Measurements from ENCODE around the gene UCP1.
"Not testable (repeated sequence)": the region's sequence is repeated elsewhere in the genome, so short reads cannot be mapped to it uniquely, and the experiment has no call there.

The UCP1 gene

GRCh38 chr4:140529434-140529833, 39.3 kb downstream of the UCP1 start:
- DNase-seq, result no peak

DNA sequence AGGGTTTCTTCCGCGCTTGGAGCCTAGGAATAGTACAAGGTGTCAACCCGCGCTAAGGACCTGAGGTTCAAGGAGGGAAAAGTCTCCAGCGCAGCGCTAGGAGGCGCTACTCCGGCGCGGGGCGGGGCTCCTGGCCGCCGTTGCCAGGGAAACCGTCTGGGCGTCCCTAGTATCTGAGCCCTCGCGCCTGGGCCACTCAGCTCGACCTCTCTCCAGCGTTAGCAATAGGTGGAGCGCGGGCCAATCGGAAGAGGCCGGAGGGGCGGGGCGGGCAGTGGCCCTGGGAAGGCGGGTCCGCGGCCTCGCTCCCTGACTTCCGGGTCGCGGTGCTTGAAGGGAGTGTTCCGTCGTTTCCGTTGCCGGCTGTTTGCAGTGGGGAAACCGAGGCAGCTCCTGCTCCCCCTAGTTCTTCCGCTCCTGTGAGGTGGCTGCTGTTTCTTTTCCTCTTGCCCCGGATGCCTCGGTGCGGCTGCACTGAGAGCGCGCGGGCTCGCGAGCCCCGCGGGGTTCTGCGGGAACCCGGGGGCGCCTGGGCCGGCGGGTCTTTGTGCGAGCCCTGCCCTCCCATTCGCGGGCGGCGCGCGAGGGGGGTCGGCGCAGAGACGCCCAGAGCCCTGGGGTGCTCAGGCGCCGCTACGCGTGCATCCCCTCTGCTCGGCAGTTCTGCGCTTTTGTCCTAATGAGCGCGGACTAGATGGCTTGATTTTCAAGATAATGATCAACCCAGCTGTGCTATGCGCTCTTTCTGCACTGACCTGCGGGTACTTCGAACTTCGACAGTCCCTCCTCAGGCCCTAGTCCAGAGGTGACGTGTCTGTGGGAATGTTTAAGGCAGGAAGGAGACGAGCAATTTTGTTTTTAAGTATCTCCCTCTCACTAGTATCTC, 44.7 kb downstream of the UCP1 start, which contains the start of gene ELMOD2:
ELMOD2 (plus strand) TSS at position 312 of the 886 bp plus-strand sequence. CDS start 1,261 bp downstream, outside the sequence.
- peak; percentile 95 for DNase-seq

DNA sequence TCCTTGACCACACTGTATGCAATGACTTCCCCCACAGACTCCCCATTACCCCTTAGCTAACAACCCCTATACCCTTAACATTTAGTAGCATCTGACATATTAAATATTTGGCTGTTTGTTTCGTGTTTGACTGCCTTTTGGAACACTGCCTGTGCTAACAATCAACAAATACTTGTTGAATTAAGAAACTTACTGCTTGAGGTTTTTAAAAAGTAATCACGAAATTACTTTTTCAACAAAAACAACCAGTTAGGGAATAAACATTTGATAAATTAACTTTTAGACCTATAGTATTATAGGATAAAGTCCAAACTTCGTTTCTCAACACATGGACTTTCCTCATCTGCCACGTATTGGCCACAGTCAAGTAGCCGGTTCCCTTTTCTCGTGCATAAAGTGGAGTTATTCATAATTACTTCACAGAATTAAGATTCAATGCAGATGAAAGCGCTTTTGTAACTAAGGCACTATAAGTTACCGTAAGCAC, 45.3 kb downstream of the UCP1 start:
- no peak for DNase-seq

DNA sequence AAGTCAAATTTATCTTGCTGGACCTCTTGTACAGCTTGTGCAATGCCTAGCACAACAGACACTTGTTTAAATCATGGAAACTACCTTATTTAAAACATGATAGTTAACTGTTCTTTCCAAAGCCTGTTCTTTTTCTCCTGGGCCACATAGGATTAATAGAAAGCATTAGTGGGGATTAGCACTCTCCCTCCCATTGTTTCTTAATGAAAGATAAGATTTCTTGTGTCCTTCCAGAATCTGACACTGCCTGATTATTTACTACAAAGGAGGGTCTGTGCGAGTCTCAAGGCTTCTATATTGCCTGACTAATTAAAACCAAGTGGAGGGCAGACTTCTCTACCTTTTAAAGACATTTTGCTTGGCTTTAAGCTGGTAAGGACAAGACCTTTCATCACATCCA, 53.3 kb downstream of the UCP1 start:
- no peak for DNase-seq

DNA sequence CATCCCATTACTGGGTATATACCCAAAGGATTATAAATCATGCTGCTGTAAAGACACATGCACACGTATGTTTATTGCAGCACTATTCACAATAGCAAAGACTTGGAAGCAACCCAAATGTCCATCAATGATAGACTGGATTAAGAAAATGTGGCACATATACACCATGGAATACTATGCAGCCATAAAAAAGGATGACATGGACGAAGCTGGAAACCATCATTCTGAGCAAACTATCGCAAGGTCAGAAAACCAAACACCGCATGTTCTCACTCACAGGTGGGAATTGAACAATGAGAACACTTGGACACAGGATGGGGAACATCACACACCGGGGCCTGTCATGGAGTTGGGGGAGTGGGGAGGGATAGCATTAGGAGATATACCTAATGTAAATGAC, 55.0 kb downstream of the UCP1 start:
- not testable (repeated sequence) for DNase-seq

All from kidney glomerular epithelial cell (primary cell).